HG03520 (cell line): ENCODE data around the gene ALG5.

Experiments
- ATAC-seq: cut with Tn5 transposase; IDR thresholded peaks from one replicate; pipeline ENCODE4 v1.9.1; 2021; ENCODE audit warnings: mild to moderate bottlenecking, moderate library complexity; ENCODE audit not compliant: unreplicated experiment

Gene ALG5

DNA sequence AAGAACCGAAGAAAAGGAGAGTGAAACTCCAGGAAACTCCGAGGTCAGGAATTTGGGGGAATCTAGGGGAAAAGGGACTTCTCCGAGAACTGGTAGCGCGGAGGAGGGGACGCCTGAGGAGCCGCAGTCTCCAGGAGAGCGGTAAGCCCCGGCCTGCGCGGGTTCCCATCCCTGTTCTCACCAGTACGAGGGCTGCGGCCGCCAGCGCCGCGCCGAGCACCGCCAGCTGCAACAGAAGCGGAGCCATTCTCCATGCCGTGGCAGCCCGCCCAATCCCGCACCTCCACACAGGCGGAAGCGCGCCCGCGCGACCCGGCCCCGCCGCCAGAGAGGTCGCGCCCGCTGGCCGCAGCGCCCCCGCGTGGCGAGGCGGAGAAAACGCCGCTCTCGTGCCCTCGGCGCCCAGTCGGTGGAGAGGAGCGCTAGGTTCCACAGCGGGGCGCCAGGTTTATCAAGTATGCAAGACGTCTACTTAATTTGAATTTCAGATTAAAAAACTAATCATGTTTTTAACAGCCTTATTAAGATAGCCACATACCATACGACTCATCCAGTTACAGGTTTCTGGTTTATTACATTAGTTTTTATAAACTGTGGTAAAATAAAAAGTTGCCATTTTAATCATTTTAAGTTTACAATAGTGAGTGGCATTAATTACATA lies at the start of gene ALG5:
Gene ALG5 (minus strand): TSS at position 287 of the 661 bp plus-strand sequence. CDS start 40 bp downstream, at position 247.
- peak; percentile 58 for ATAC-seq

DNA sequence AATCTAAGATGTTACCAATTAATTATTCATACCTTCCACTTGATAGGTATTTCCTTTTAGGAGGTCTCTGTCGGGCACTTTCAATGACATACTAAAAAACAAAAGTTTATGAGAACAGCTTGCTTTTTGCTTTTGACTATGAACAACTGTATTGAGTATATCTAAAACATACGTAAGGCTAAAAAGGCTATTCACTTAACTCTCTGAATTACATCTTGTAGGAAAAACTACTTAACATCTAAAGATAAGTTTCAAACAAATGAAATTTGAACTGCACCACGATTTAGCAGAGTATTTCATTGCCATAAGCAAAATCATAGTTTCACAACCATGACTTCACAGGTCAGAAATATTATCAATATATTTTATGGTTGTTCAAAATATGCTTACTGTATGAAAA lies 48.7 kb upstream of the ALG5 start:
- ATAC-seq, result no peak

DNA sequence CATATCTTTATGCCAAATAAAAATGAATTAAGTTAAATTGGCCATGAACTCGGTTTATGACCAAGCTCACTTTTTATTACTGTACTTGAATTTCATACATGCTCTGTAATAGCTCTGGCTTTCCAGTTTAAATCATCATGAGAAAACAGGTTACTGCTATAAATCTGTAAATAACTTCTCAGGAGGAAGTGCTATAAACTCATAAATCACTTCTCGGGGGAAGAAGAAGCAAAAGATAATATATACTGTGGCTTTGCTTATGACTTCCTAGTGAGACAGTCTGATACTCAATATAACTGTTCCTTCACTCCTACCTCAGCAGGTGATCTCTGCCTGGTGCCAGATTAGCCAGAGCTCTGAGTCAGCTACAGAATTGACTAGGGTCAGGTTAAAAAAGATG lies 47.9 kb upstream of the ALG5 start:
- no peak for ATAC-seq

DNA sequence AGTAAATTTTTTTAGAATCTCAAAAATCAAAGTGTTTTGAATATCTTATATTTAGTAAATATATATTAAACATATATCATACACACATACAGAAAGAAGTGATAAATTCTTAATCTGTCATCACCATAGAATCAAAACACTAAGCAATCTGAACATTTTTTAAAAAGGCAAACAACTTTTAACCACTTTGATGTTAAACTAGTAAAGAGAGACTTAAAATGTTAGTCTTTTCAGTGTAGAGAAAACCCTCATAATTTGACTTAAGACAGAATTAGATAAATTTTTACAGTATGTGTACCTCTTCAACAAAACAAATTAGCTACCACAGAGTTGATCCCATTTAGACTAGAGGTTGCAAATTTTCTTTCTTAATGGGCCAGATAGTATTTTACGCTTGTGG lies 46.9 kb upstream of the ALG5 start:
- ATAC-seq, result no peak

DNA sequence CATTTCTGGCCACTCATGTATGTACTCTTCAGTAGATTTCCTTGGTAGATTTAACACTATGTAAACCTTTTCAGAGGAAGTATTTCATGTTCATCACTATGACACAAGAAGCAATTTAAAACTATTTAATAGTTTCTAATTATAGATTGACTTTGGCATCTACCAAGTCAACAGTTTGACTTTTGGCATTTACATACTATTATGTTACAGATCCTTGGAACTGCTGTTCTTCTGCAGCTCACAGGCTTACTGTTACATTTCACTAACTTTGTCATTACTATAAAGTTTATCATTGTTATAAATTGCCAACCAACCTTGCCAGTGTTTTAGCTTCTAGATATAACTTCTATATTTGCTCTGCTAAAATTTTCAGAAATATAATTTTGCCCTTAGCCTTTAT lies 41.6 kb upstream of the ALG5 start:
- ATAC-seq, result no peak

DNA sequence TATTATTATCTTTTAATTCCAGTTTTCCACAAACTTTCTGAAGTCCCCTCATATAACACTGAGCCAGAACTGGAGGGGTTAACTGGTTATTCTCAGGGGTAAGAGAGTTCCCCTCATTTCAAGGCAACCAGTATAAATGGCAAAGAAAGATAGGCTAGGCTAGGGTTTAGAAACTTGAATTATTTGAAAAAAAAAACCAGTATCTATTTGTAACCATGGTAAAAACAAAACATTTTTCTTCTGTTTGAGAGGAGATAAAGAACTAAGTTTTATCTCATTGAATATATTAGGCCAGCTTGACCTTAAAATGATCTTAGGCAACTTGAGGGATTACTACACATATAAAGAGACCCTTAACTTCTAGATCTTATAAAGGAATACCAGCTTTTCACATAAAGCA lies 40.8 kb upstream of the ALG5 start:
- ATAC-seq, result no peak

- no peak for ATAC-seq
Observed at GRCh38 chr13:37037241-37037640, 38.1 kb upstream of the ALG5 start.

- ATAC-seq, result no peak
Observed at GRCh38 chr13:37029617-37030016, 30.5 kb upstream of the ALG5 start.

DNA sequence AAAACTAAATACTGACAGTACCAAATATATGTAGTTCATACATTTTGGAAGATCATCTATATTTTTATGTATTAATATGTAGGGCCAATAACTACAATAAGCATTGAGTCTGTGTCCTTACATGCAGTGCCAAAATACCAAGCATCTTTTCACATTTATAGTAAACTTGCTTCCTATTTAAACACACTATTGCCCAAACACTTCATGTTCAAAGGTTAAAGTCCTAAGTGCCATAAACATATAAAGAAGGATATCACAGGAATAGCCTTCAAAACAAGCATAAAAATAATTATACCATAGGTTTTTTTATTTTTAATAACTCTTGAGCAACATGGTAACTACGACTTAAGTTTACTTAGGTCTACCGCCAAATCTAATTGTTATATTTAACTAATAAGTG lies 28.5 kb upstream of the ALG5 start:
- ATAC-seq, result no peak

- ATAC-seq, result no peak
Observed at GRCh38 chr13:37026771-37027170, 27.6 kb upstream of the ALG5 start.

GRCh38 chr13:37023871-37024270 lies 24.7 kb upstream of the ALG5 start:
- ATAC-seq, result no peak

GRCh38 chr13:37014609-37015008 lies 15.5 kb upstream of the ALG5 start:
- ATAC-seq, result no peak

DNA sequence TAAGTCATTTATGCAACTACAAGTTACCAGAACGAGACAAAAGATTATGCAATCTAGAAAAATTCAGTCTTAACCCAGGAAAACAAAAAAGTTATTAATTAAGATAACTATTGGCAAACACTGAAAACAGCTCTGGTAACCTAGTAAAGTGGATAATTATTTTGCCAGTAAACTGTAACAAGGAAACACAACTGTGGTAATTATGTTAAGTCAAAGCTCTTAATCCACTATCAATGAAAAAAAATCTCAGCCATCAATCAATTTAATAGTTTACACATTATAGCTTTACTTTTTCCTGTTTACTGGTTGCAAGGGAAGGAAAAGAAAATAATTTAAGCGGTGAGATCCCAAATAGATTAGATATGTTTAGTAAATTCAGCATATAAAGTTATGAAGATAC lies 12.6 kb upstream of the ALG5 start:
- no peak for ATAC-seq

- no peak for ATAC-seq
Observed at GRCh38 chr13:37011002-37011401, 11.9 kb upstream of the ALG5 start.

DNA sequence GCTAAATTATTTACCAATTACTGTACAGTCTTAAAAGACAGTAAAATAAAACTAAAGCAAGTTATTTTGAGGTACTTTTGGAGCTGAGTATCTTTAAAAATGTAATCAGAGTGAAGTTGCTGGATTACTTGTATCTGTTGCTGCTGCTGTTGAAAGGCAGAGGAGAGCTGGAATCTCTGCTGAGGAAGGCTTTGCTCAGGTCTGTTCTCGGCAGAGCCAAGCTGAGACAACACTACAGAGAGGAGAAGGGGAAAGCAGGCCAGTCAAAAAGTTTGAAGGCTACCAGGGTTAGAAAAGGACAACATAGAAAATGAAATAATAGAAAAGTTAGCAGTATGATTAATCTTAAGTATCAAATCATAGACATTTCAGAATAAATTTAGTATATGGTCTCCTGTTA lies 11.3 kb upstream of the ALG5 start:
- no peak for ATAC-seq

DNA sequence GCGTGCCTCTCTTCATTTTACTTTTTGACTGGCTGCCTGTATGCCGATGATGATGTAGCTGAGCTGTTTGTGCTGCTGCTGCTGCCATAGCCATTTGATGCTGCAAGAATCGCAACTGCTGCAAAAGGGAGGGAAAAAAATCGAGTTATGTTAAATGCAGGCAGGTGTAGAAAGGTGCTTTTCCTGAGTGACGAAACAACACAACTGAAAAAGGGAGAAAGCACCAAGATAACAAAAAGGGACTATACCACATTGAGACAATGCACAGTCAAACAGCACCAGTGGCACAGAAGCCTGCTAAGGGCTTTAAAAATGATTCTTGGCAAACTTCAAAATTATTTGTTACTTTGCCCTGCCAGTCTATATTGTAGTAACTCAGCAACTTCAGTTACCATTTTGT lies 10.6 kb upstream of the ALG5 start:
- no peak for ATAC-seq

DNA sequence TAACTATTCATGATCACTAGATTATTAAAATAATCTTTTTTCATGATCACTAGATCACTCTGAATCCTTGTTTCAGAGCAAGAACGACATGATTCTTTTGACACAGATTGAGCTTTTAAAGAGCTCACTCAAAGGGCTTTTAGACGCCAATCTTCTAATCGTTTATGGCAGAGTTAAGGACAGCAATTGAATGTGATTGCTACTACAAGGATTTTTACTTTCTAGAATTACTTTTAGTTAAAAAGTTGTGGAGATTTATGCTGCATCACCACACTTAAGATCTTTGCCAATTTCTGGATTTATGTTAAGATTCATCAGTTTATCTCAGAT lies 2.7 kb upstream of the ALG5 start:
- ATAC-seq, result no peak

DNA sequence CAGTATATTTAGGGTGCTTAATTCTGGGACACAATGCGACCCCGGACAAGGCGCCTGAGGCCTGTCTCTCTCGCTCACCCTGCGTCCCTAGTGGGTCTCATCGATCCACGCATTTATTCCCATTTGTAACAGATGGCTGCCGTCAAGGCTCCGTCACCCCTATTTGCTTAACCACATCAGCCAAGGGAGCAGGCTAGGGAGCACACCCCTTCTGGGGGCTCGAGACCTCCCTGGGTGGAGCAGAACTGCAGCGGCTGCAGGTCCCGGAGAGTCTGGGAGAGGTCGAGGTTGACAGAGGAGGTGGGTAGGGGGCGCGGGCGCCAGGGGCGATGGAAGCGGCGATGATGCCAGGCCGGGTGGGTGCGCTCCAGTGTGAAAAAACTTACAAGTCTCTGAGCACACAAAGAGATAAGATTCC lies 507 bp downstream of the ALG5 start:
- no peak for ATAC-seq

DNA sequence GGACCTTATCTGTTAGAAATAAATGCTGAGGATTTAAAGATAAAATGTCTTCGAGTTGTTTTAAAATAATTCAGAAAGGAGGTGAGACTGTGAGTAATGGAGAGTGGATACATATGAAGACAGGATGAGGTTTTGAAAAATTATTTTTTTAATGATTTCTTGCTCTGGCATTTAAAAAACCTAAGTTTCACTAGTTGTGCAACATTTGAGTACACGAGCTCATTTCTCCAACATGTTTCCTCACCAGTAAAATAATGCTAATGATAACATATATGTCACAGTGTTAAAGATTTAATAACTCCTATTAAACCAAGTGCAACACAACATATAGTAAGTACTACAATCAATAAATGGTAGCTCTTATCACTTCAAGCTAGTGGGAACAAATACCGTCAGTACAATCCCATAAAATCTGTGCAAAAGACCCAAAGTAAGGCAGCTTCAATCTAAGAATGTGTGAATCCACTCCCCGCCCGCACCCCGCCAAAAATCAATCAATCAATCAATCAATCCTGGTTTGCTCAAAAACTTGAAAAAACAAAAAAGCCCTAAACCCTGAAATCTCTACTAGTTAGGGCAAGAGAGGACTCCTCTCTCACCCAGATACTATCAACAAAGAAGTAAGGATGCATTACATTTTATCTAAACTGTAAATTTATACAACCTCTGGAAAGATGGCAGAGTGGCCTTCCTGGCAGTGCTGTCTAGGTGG lies 1.3 kb downstream of the ALG5 start:
- ATAC-seq, result no peak

DNA sequence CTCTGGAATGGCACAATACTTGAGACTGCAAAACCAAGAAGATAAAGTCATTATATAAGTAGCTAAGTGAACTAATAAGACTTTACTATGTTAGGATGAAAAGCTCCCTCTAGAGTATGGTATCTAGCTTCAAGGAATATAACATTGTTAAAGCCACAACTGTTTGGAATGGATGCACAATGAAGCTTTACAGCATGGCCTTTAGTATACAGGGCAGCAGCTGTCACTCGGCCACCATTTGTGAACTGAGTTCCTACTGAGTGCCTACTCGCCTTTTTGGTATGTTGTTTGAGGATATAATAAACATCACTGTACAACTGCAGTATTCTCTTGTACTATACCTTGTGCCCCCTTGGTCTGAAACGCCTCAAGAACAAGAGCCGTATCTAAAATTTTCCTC lies 6.8 kb downstream of the ALG5 start:
- no peak for ATAC-seq

GRCh38 chr13:36986462-36987240 lies 12.5 kb downstream of the ALG5 start:
- ATAC-seq, result no peak

- no peak for ATAC-seq
Observed at GRCh38 chr13:36981156-36981743, 17.9 kb downstream of the ALG5 start.
